ENCODE measurements around the gene MRPL2.

Gene MRPL2

GRCh38 chr6:43058531-43058930 lies 703 bp downstream of the MRPL2 start:
- POLR2A ChIA-PET = interaction anchor here (0.6 to 2.4 kb wide), 14 partner anchors 10 to 129 kb away, joined by 3 to 32 read pairs (median 8); partner anchors contain the start of genes CNPY3, CUL9, KLHDC3 and MEA1
- Histone ChIP-seq H3K4me3 (ENCODE audit: low read depth, low read length) (peak overlapping the region; percentile 96), H3K36me3 (ENCODE audit: control insufficient read depth in 2 of 2, insufficient read depth in 1 of 2, low read length in 2 of 2) (peaks cover 24 to 51% of the 10 kb centered on the region in 2 experiments; a peak in 2 of 3 replicates), H3K4me1 (ENCODE audit: control insufficient read depth, insufficient read depth, low read length) (peaks cover 13% of the 10 kb centered on the region), H3K9me3 (ENCODE audit: control insufficient read depth, insufficient read depth, low read depth, low read length) (no peaks in the 10 kb centered on the region), H3K27ac (ENCODE audit: extremely low read depth, low read depth, low read length) (no peak overlapping the region)
- TF ChIP-seq ZNF510 (tag by site-specific recombination; IDR thresholded peaks at IDR 0.05; ENCODE audit: insufficient replicate concordance) = no peak
- TF ChIP-seq ZSCAN30 (tag by site-specific recombination; IDR thresholded peaks at IDR 0.05) = no peak
- no peak for TF ChIP-seq ZNF274 (IDR thresholded peaks at IDR 0.05; ENCODE audit: low read length)
- TF ChIP-seq ZNF274 (tag by site-specific recombination; IDR thresholded peaks at IDR 0.05; ENCODE audit: borderline replicate concordance) = no peak
- no peak for TF ChIP-seq ZNF521 (tag by site-specific recombination; IDR thresholded peaks at IDR 0.05)
- TF ChIP-seq ZNF155 (tag by site-specific recombination; IDR thresholded peaks at IDR 0.05) = no peak
- TF ChIP-seq ZSCAN16 (tag by site-specific recombination; IDR thresholded peaks at IDR 0.05) = no peak
- no peak for TF ChIP-seq PRDM1 (tag by site-specific recombination; IDR thresholded peaks at IDR 0.05)
- TF ChIP-seq ZBTB17 (tag by site-specific recombination; IDR thresholded peaks at IDR 0.05) = no peak
- TF ChIP-seq ZNF140 (tag by site-specific recombination; IDR thresholded peaks at IDR 0.05) = no peak
- TF ChIP-seq SETDB1 (IDR thresholded peaks at IDR 0.05; ENCODE audit: insufficient read length, low read length) = no peak
- no peak for TF ChIP-seq BCL11B (tag by site-specific recombination; IDR thresholded peaks at IDR 0.05; ENCODE audit: low read depth)
- no peak for TF ChIP-seq ZBTB11 (tag by site-specific recombination; conservative IDR thresholded peaks at IDR 0.05; ENCODE audit: low read depth)
- TF ChIP-seq ZNF555 (tag by site-specific recombination; conservative IDR thresholded peaks at IDR 0.05) = no peak
- no peak for TF ChIP-seq HOXA7 (CRISPR knock-in tag; IDR thresholded peaks at IDR 0.05; ENCODE audit: borderline replicate concordance)
- no peak for TF ChIP-seq ZNF398 (tag by site-specific recombination; IDR thresholded peaks at IDR 0.05)
- no peak for TF ChIP-seq ZNF221 (tag by site-specific recombination; IDR thresholded peaks at IDR 0.05; ENCODE audit: borderline replicate concordance)
- TF ChIP-seq ZNF174 (tag by site-specific recombination; IDR thresholded peaks at IDR 0.05) = no peak
- TF ChIP-seq ZNF292 (tag by site-specific recombination; IDR thresholded peaks at IDR 0.05; ENCODE audit: borderline replicate concordance, low read depth) = no peak
- CTCF ChIA-PET = interaction anchor here (1.1 to 4.6 kb wide), 3 partner anchors 11 to 84 kb away, joined by 8 to 26 read pairs (median 15); partner anchors contain the start of gene PTK7

GRCh38 chr6:43055966-43056365 lies 3.3 kb downstream of the MRPL2 start:
- POLR2A ChIA-PET = interaction anchor here (1.4 to 3.3 kb wide), 4 partner anchors 20 to 127 kb away, joined by 3 to 50 read pairs (median 14); partner anchors contain the start of genes CNPY3, KLHDC3, MEA1 and PPP2R5D
- TF ChIP-seq ZNF354C (tag by site-specific recombination; IDR thresholded peaks at IDR 0.05; ENCODE audit: borderline replicate concordance, low read depth) (no peak), ZNF585B (tag by site-specific recombination; IDR thresholded peaks at IDR 0.05) (no peak), ZNF324 (tag by site-specific recombination; IDR thresholded peaks at IDR 0.05) (no peak), ZNF580 (tag by site-specific recombination; IDR thresholded peaks at IDR 0.05) (no peak), ZNF510 (tag by site-specific recombination; IDR thresholded peaks at IDR 0.05; ENCODE audit: insufficient replicate concordance) (no peak), ZNF24 (tag by site-specific recombination; IDR thresholded peaks at IDR 0.05) (no peak), ZNF211 (tag by site-specific recombination; IDR thresholded peaks at IDR 0.05; ENCODE audit: low read depth) (no peak), ZNF529 (tag by site-specific recombination; IDR thresholded peaks at IDR 0.05; ENCODE audit: insufficient replicate concordance) (no peak), ZNF544 (tag by site-specific recombination; IDR thresholded peaks at IDR 0.05) (no peak), ZBTB17 (tag by site-specific recombination; IDR thresholded peaks at IDR 0.05) (no peak)

More at GRCh38 chr6:43055966-43056365, 3.3 kb downstream of the MRPL2 start:
- CTCF ChIA-PET = interaction anchor here (0.7 to 0.8 kb wide), 2 partner anchors 20 to 88 kb away, joined by 3 read pairs; partner anchors contain the start of gene PTK7
- peaks cover 19 to 49% of the 10 kb centered on the region in 2 experiments; a peak in 2 of 3 replicates for H3K36me3 ChIP-seq (ENCODE audit: control insufficient read depth in 2 of 2, insufficient read depth in 1 of 2, low read length in 2 of 2)
- no peak overlapping the region for H3K4me3 ChIP-seq (ENCODE audit: low read depth, low read length)
- H3K9me3 ChIP-seq (ENCODE audit: control insufficient read depth, insufficient read depth, low read depth, low read length) = no peaks in the 10 kb centered on the region
- peaks cover 13% of the 10 kb centered on the region for H3K4me1 ChIP-seq (ENCODE audit: control insufficient read depth, insufficient read depth, low read length)
- no peak overlapping the region for H3K27ac ChIP-seq (ENCODE audit: extremely low read depth, low read depth, low read length)

Measured in HEK293 (cell line).